GM21619 (cell line): ENCODE data around the gene RNF227.

Experiments
- ATAC-seq: cut with Tn5 transposase; IDR thresholded peaks from one replicate; pipeline ENCODE4 v1.9.1; 2021; ENCODE audit not compliant: unreplicated experiment

Gene RNF227

GRCh38 chr17:7889166-7889955 lies 26.7 kb downstream of the RNF227 start:
- ATAC-seq: no peak

- ATAC-seq: no peak
These were observed 27.7 kb downstream of the RNF227 start, which contains the start of gene CHD3 for GRCh38 chr17:7888184-7888920. TSS of gene CHD3 (plus strand) at chr17:7888789. CDS start at chr17:7889001, 212 bp downstream.

GRCh38 chr17:7887482-7888183 lies 28.5 kb downstream of the RNF227 start:
- no peak for ATAC-seq

GRCh38 chr17:7887038-7887481 lies 29.0 kb downstream of the RNF227 start:
- no peak for ATAC-seq

GRCh38 chr17:7886227-7887037 lies 29.7 kb downstream of the RNF227 start:
- ATAC-seq: no peak

GRCh38 chr17:7885367-7886226 lies 30.5 kb downstream of the RNF227 start:
- peak; percentile 38 for ATAC-seq

- no peak for ATAC-seq
These were observed 31.3 kb downstream of the RNF227 start for GRCh38 chr17:7884581-7885366.

- no peak for ATAC-seq
These were observed 32.2 kb downstream of the RNF227 start for GRCh38 chr17:7883781-7884386.

GRCh38 chr17:7882629-7883028 lies 33.5 kb downstream of the RNF227 start:
- no peak for ATAC-seq

- ATAC-seq: no peak
These were observed 34.0 kb downstream of the RNF227 start for GRCh38 chr17:7882068-7882467.

GRCh38 chr17:7881276-7882054 lies 34.6 kb downstream of the RNF227 start:
- no peak for ATAC-seq

- no peak for ATAC-seq
These were observed 35.8 kb downstream of the RNF227 start for GRCh38 chr17:7880076-7880868.

- no peak for ATAC-seq
These were observed 37.9 kb downstream of the RNF227 start for GRCh38 chr17:7878234-7878633.

GRCh38 chr17:7875804-7876370 lies 40.2 kb downstream of the RNF227 start:
- ATAC-seq: no peak

- ATAC-seq: no peak
These were observed 43.0 kb downstream of the RNF227 start for GRCh38 chr17:7873051-7873450.

- no peak for ATAC-seq
These were observed 48.2 kb downstream of the RNF227 start for GRCh38 chr17:7867881-7868329.
